ENCODE measurements around the gene REEP5.
"Not testable (repeated sequence)": the region's sequence is repeated elsewhere in the genome, so short reads cannot be mapped to it uniquely, and the experiment has no call there.

Gene REEP5

DNA sequence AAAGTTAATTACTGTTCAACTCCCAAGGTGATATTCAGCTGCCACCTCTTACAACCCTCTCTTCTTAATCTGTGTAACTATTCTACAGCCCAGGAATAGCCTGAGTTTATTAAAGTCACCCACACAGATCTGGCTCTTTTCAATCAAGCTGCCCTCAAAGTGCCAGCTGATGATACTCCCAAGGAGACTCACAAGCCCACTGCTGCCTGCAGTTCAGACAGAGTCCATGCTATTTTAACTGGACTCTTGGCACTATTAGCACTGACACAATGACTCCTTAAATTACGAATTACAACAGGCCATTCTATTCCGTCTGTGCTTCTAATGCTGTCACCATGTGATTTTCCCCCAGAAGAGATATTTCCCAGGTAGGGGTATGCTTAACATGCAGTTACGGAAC is 26.3 kb downstream of the REEP5 start:
- H3K4me2 ChIP-seq = no peak overlapping the region
- no peaks in the 10 kb centered on the region for H3K9me3 ChIP-seq
- no peaks in the 10 kb centered on the region for H3K4me1 ChIP-seq
- no peaks in the 10 kb centered on the region for H3K27me3 ChIP-seq
- peaks cover 57% of the 10 kb centered on the region; the same call in 1 of the 2 replicates for H4K20me1 ChIP-seq
- peaks cover 89% of the 10 kb centered on the region for H3K36me3 ChIP-seq
- no peak overlapping the region for H3K4me3 ChIP-seq
- H3K9ac ChIP-seq = no peak overlapping the region
- no peak overlapping the region for H3K27ac ChIP-seq
- TF ChIP-seq Cebpa-rat (IDR thresholded peaks at IDR 0.05) = no peak

DNA sequence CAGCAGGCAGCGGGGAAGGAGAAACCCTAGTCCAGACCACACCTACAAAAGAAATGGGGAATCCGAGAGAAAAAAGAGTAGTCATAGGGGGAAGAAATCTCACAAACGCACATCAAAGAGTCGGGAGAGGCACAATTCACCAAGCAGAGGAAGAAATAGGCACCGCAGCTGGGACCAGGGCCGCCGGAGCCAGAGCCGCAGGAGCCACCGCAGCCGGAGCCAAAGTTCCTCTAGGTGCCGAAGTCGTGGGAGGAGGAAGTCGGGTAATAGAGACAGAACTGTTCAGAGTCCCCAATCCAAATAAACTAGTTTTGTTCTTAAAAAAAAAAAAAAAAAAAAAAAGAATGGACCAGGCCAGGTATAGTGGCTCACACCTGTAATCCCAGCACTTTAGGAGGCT is 29.3 kb downstream of the REEP5 start:
- no peak overlapping the region for H3K27ac ChIP-seq
- H3K4me1 ChIP-seq = no peaks in the 10 kb centered on the region

DNA sequence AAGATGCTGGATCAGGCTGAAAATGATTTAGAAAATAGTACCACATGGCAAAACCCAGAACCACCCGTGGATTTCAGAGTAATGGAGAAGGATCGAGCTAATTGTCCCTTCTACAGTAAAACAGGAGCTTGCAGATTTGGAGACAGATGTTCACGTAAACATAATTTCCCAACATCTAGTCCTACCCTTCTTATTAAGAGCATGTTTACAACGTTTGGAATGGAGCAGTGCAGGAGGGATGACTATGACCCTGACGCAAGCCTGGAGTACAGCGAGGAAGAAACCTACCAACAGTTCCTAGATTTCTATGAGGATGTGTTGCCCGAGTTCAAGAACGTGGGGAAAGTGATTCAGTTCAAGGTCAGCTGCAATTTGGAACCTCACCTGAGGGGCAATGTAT is 30.0 kb downstream of the REEP5 start:
- H3K36me3 ChIP-seq = peaks cover 86% of the 10 kb centered on the region
- not testable (repeated sequence) for H3K4me3 ChIP-seq, H3K4me1 ChIP-seq, H3K27ac ChIP-seq, H3K9ac ChIP-seq, H3K27me3 ChIP-seq, H3K4me2 ChIP-seq, H3K9me3 ChIP-seq
- H4K20me1 ChIP-seq = peaks cover 46% of the 10 kb centered on the region; the same call in 1 of the 2 replicates

More for the DNA sequence above, 29.3 kb downstream of the REEP5 start:
- H3K9me3 ChIP-seq = no peaks in the 10 kb centered on the region
- H3K9ac ChIP-seq = no peak overlapping the region
- TF ChIP-seq Cebpa-rat (IDR thresholded peaks at IDR 0.05) = no peak
- H3K4me2 ChIP-seq = no peak overlapping the region
- H3K27me3 ChIP-seq = no peaks in the 10 kb centered on the region
- peaks cover 87% of the 10 kb centered on the region for H3K36me3 ChIP-seq
- peaks cover 48% of the 10 kb centered on the region; the same call in 1 of the 2 replicates for H4K20me1 ChIP-seq
- H3K4me3 ChIP-seq = no peak overlapping the region

DNA sequence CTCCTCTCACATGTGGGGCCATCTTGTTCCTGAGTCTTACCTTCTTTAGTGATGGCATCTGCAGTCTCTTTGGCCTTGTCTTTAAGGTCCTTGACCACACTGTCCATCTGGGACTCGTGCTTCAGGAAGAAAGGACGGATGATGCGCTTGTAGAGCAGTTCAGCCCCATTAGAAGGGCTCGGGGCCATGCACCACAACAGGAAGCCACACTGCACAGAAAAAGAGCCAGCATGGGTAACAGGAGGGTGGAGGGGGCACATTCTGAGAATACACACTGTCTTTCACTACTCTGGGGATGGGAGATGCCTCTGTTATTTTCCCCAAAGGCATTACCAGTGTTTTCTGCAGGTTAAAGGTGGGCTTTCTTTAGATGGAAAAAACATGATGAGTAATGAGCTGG is 35.1 kb downstream of the REEP5 start:
- no peaks in the 10 kb centered on the region for H3K9me3 ChIP-seq
- peak overlapping the region; percentile 4; the same call in 1 of the 2 replicates for H3K4me2 ChIP-seq
- H3K27ac ChIP-seq = no peak overlapping the region
- H3K4me3 ChIP-seq = no peak overlapping the region
- H3K4me1 ChIP-seq = peaks cover 10% of the 10 kb centered on the region; the same call in 1 of the 2 replicates
- H3K36me3 ChIP-seq = peaks cover 91% of the 10 kb centered on the region
- H3K9ac ChIP-seq = no peak overlapping the region
- no peak for TF ChIP-seq Cebpa-rat (IDR thresholded peaks at IDR 0.05)
- H3K27me3 ChIP-seq = no peaks in the 10 kb centered on the region
- peaks cover 46% of the 10 kb centered on the region; the same call in 1 of the 2 replicates for H4K20me1 ChIP-seq

DNA sequence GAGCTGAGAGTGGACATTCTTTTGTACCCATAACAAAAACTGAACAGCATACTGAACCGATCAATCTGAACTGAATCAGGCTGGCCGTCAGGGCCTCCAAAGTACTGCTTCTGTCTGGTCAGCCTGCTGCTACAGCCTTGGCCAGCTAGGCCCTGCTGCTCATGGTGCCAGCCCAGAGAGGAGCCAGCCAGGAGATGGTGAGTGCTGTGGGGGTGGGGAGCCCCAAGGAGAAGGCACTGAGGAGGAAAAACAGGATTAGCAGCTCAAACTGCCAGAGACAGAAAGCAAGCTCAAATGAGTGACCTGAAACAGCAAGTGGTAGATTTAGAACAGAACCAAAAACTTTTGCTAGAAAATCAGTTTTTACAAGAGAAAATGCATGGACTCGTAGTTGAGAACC is 37.0 kb downstream of the REEP5 start:
- Histone ChIP-seq H3K27ac (no peak overlapping the region), H3K9ac (no peak overlapping the region), H3K27me3 (no peaks in the 10 kb centered on the region), H3K36me3 (peaks cover 93% of the 10 kb centered on the region), H4K20me1 (peaks cover 66% of the 10 kb centered on the region; the same call in 1 of the 2 replicates), H3K9me3 (no peaks in the 10 kb centered on the region), H3K4me3 (no peak overlapping the region), H3K4me2 (no peak overlapping the region), H3K4me1 (peaks cover 10% of the 10 kb centered on the region; the same call in 1 of the 2 replicates)
- no peak for TF ChIP-seq Cebpa-rat (IDR thresholded peaks at IDR 0.05)

DNA sequence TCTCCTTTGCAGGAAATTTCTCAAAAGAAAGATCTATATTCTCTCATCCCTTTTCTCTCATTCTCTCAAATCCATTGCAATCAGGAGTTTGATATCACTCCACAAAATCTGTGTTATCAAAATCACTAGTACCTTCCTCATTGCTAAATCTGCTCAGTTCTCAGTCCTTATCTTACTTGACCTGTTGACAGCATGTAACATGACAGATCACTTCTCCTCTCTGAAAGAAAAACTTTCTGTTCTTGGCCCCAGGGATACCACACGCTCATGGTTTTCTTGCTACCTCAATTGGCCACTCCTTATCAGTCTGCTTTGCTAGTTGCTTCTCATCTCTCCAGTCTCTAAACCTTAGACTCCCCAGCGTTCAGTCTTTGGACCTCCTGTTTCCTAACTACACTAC is 38.8 kb downstream of the REEP5 start:
- TF ChIP-seq Cebpa-rat (IDR thresholded peaks at IDR 0.05) = no peak
- Histone ChIP-seq H3K27ac (no peak overlapping the region), H3K9ac (no peak overlapping the region), H3K27me3 (no peaks in the 10 kb centered on the region), H3K4me3 (no peak overlapping the region), H3K9me3 (no peaks in the 10 kb centered on the region), H3K4me2 (no peak overlapping the region), H3K36me3 (peaks cover 96% of the 10 kb centered on the region), H3K4me1 (peaks cover 10% of the 10 kb centered on the region), H4K20me1 (peaks cover 72% of the 10 kb centered on the region; the same call in 1 of the 2 replicates)

DNA sequence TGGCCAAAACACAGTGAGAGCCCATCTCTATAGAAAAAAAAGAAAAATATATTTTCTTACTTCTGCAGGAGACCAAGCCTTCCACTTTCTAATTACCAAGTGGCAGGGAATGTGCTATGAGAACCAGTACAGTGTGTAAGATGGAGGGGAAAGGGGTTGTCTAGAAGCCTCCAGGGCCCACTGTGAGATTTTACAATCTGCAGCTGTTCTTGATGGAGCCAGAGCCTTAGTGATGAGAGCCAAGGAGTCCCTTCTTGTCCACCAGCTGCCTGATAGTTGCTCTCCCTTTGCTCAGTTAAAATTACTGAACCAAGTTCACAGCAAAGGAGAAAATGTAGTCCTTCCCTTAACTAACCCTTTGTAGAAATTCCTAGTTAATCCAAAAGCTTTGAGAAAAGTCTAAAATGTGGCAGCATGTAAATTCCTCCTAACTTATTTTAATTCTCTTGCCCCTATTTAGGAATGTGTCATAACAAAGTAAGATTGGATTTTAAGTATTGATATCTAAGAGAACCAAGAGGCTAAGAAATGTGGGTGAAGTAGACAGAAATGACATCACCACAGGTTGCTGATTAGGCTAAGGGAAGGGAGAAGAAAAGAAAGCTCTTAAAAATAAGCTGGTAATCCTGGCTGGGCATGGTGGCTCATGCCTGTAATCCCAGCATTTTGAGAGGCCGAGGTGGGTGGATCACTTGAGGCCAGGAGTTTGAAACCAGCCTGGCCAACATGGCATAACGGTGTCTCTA is 41.6 kb downstream of the REEP5 start:
- Histone ChIP-seq H3K36me3 (peaks cover 95% of the 10 kb centered on the region), H3K4me3 (no peak overlapping the region), H3K9me3 (no peaks in the 10 kb centered on the region), H3K9ac (no peak overlapping the region), H3K27me3 (no peaks in the 10 kb centered on the region), H3K4me2 (no peak overlapping the region), H3K4me1 (no peaks in the 10 kb centered on the region; the same call in 1 of the 2 replicates), H4K20me1 (peaks cover 64% of the 10 kb centered on the region; the same call in 1 of the 2 replicates), H3K27ac (no peak overlapping the region)
- no peak for TF ChIP-seq Cebpa-rat (IDR thresholded peaks at IDR 0.05)

DNA sequence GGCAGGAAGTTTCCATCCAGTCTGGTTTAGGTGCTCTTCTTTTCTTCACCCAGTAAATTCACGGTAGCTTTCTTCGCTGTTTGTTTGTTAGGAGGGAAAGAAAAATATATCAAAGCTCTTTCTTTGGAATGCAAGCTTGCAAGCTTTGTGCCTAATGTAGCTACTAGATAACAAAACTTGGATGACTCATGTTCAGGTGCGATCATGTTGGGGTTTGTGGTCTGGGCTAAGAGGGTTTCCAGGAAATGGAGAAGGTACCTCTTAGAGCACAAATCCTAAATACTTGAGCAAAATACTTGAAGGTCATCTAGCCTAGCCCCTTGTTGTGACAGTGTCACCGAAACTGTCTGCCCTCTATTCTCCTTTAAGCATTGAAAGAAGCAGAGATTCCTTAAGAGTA is 43.3 kb downstream of the REEP5 start:
- H3K9me3 ChIP-seq = no peaks in the 10 kb centered on the region
- H3K27ac ChIP-seq = no peak overlapping the region
- H3K36me3 ChIP-seq = peaks cover 95% of the 10 kb centered on the region
- no peak overlapping the region for H3K4me3 ChIP-seq
- no peak overlapping the region for H3K9ac ChIP-seq
- H4K20me1 ChIP-seq = peaks cover 56% of the 10 kb centered on the region; the same call in 1 of the 2 replicates
- no peaks in the 10 kb centered on the region; the same call in 1 of the 2 replicates for H3K4me1 ChIP-seq
- H3K27me3 ChIP-seq = no peaks in the 10 kb centered on the region
- TF ChIP-seq Cebpa-rat (IDR thresholded peaks at IDR 0.05) = no peak
- no peak overlapping the region for H3K4me2 ChIP-seq

DNA sequence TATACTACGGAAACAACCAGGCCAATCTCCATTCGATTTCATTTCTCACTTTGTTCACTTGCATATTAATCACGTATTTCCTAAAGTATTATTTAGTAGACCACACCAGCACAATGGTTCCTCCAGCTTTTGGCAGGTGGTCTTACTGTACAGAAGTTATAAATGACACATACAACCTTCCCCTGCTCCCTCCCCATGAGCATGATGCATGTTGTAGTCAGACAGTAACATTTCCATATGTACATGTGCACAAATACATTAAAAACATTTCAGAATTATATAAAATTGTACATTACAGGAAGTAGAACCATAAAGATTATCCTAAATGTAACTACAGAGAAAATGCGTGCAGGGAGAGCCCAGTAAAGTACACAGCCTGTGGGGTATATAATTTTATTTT is 43.9 kb downstream of the REEP5 start:
- H3K4me1 ChIP-seq = no peaks in the 10 kb centered on the region; the same call in 1 of the 2 replicates
- peaks cover 51% of the 10 kb centered on the region; the same call in 1 of the 2 replicates for H4K20me1 ChIP-seq
- H3K9ac ChIP-seq = no peak overlapping the region
- no peak overlapping the region for H3K4me2 ChIP-seq
- H3K4me3 ChIP-seq = no peak overlapping the region
- no peaks in the 10 kb centered on the region for H3K9me3 ChIP-seq
- H3K27ac ChIP-seq = no peak overlapping the region
- no peak for TF ChIP-seq Cebpa-rat (IDR thresholded peaks at IDR 0.05)
- no peaks in the 10 kb centered on the region for H3K27me3 ChIP-seq
- peaks cover 90% of the 10 kb centered on the region for H3K36me3 ChIP-seq

DNA sequence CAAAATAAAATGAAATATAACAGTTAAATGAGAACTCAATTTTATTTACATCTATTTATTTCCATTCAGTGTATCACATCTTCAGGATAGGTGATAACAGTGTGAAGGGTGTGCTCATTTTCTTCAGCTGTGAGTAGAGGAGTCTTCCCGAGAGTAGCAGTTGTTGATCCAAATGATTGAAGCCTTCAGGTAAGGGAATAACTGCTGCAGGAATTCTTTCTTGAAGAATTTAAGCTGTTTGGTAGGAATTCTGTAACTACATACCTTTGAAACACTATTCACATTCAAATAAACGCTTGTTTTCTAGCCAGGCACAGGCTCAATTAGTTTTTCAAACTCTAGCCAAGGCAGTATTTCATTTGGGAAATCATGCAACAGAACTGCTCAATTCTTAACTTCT is 45.7 kb downstream of the REEP5 start:
- H3K4me3 ChIP-seq = no peak overlapping the region
- H3K9me3 ChIP-seq = no peaks in the 10 kb centered on the region
- no peak for TF ChIP-seq Cebpa-rat (IDR thresholded peaks at IDR 0.05)
- peaks cover 82% of the 10 kb centered on the region for H3K36me3 ChIP-seq
- H3K4me1 ChIP-seq = no peaks in the 10 kb centered on the region; the same call in 1 of the 2 replicates
- no peaks in the 10 kb centered on the region for H3K27me3 ChIP-seq
- no peak overlapping the region for H3K4me2 ChIP-seq
- no peak overlapping the region for H3K9ac ChIP-seq
- peaks cover 33% of the 10 kb centered on the region; the same call in 1 of the 2 replicates for H4K20me1 ChIP-seq
- H3K27ac ChIP-seq = no peak overlapping the region

Data from BLaER1 (cell line).